Liver (tissue), 9 donors: ENCODE measurements around the gene SLC16A4. TPM values are rescaled to one million over a fixed set of nuclear protein-coding genes. Genes with fewer than 3 reads are reported as not detected.

ENCODE experiments used
- DNase-seq: peaks from one replicate; pipeline ENCODE4 v3.0.0-alpha.2; 2017; ENCODE audit warnings: low spot score
- H3K27ac ChIP-seq, 2 donors: one replicate each; pipeline ENCODE4 v1.7.0; 2013; ENCODE audit warnings: inconsistent platforms in 2 of 2, low read length in 2 of 2, control low read depth in 1 of 2, low read depth in 1 of 2, mild to moderate bottlenecking in 1 of 2
- H3K27me3 ChIP-seq, 4 donors: one replicate each; pipeline versions ENCODE4 v1.6.1 to v1.7.0; 2013; ENCODE audit warnings: low read length in 3 of 4, inconsistent platforms in 1 of 4, mild to moderate bottlenecking in 1 of 4, moderate library complexity in 1 of 4; ENCODE audit not compliant: control insufficient read depth in 4 of 4, insufficient read depth in 4 of 4
- H3K36me3 ChIP-seq, 4 donors: one replicate each; pipeline versions ENCODE4 v1.6.1 to v1.7.0; 2013; ENCODE audit warnings: low read length in 3 of 4, mild to moderate bottlenecking in 3 of 4, low read depth in 1 of 4, moderate library complexity in 1 of 4; ENCODE audit not compliant: control insufficient read depth in 4 of 4, insufficient read depth in 3 of 4
- H3K4me1 ChIP-seq, 4 donors: one replicate each; pipeline versions ENCODE4 v1.6.1 to v1.7.0; 2013; ENCODE audit warnings: low read length in 3 of 4, mild to moderate bottlenecking in 3 of 4, moderate library complexity in 1 of 4; ENCODE audit not compliant: control insufficient read depth in 4 of 4, insufficient read depth in 4 of 4
- H3K4me3 ChIP-seq, 3 donors: one replicate each; pipeline versions ENCODE4 v1.6.1 to v1.7.0; 2013; ENCODE audit warnings: low read length in 3 of 3, control low read depth in 1 of 3, low read depth in 1 of 3, mild to moderate bottlenecking in 1 of 3
- H3K9ac ChIP-seq, 2 donors: one replicate each; pipeline ENCODE4 v1.7.0; 2013; ENCODE audit warnings: low read length in 2 of 2, mild to moderate bottlenecking in 2 of 2, moderate library complexity in 2 of 2, control low read depth in 1 of 2, low read depth in 1 of 2
- H3K9me3 ChIP-seq, 4 donors: one replicate each; pipeline versions ENCODE4 v1.6.1 to v1.7.0; 2013; ENCODE audit warnings: low read length in 3 of 4; ENCODE audit not compliant: control insufficient read depth in 4 of 4
- ATF3 ChIP-seq: IDR thresholded peaks from 2 replicates; pipeline ENCODE4 v1.6.1; 2016; ENCODE audit warnings: antibody characterized with exemption
- CTCF ChIP-seq: fragments of 150-350 bp; IDR thresholded peaks from 2 replicates; pipeline ENCODE4 v1.5.1; 2017; ENCODE audit warnings: improper control_type of control experiment, low read depth, low read length; ENCODE audit not compliant: missing input control
- EGR1 ChIP-seq, 2 donors: IDR thresholded peaks; 2 replicates each; pipeline ENCODE4 v1.6.1; 2016 to 2018; ENCODE audit warnings: antibody characterized with exemption in 2 of 2, low read depth in 2 of 2
- FOXA2 ChIP-seq: IDR thresholded peaks from 2 replicates; pipeline ENCODE4 v1.6.1; 2016; ENCODE audit warnings: antibody characterized with exemption
- HNF4A ChIP-seq, 2 donors: conservative IDR thresholded peaks; 2 replicates each; pipeline ENCODE4 v1.6.1; 2016; ENCODE audit warnings: antibody characterized with exemption in 2 of 2, mild to moderate bottlenecking in 2 of 2
- MAX ChIP-seq: IDR thresholded peaks from 2 replicates; pipeline ENCODE4 v1.6.1; 2016; ENCODE audit warnings: antibody characterized with exemption
- NR2F2 ChIP-seq: IDR thresholded peaks from 2 replicates; pipeline ENCODE4 v1.6.1; 2016; ENCODE audit warnings: antibody characterized with exemption
- RAD21 ChIP-seq, 2 donors: IDR thresholded peaks; 2 replicates each; pipeline ENCODE4 v1.6.1; 2016; ENCODE audit warnings: antibody characterized with exemption in 2 of 2, mild to moderate bottlenecking in 2 of 2
- REST ChIP-seq: IDR thresholded peaks from 2 replicates; pipeline ENCODE4 v1.6.1; 2016; ENCODE audit warnings: antibody characterized with exemption, mild to moderate bottlenecking
- RXRA ChIP-seq, 2 donors: IDR thresholded peaks; 2 replicates each; pipeline ENCODE4 v1.6.1; 2017 to 2018; ENCODE audit warnings: antibody characterized with exemption in 2 of 2, mild to moderate bottlenecking in 1 of 2
- SP1 ChIP-seq: IDR thresholded peaks from 2 replicates; pipeline ENCODE4 v1.6.1; 2018; ENCODE audit warnings: antibody characterized with exemption, mild to moderate bottlenecking
- TAF1 ChIP-seq: conservative IDR thresholded peaks from 2 replicates; pipeline ENCODE4 v1.6.1; 2016; ENCODE audit warnings: antibody characterized with exemption, mild to moderate bottlenecking
- YY1 ChIP-seq: IDR thresholded peaks from 2 replicates; pipeline ENCODE4 v1.6.1; 2016; ENCODE audit warnings: antibody characterized with exemption, mild to moderate bottlenecking
- ZBTB33 ChIP-seq: IDR thresholded peaks from 2 replicates; pipeline ENCODE4 v1.6.1; 2016; ENCODE audit warnings: antibody characterized with exemption
- WGBS: extraction: QIAGEN DNeasy Blood & Tissue Kit; methylation state at CpG from one replicate; pipeline ENCODE4 v1.1.7; 2013; 5-methylcytosine and 5-hydroxymethylcytosine counted together
- polyA plus RNA-seq, 2 donors: library from polyadenylated mRNA; stranded (reverse) in 1 of 2; unstranded in 1 of 2; fragments of 200-250 nt in 1 of 2; fragments of >200 nt in 1 of 2; fragmentation: Nextera tagmentation in 1 of 2; extraction: Ambion mirVana in 1 of 2; gene quantifications; one replicate each; pipeline versions ENCODE4 v1.2.1 to v1.2.3, GENCODE V29; 2013 to 2015
- total RNA-seq, 2 donors: library from RNA; depleted of rRNA; stranded (reverse); fragments of >200 nt; gene quantifications; one replicate each; pipeline ENCODE4 v1.2.3, GENCODE V29; 2014
- donor health status: healthy.
- donor health status: healthy.
- donor health status: healthy.
- donor health status: healthy.
- donor health status: healthy.

Gene SLC16A4
- total and polyA plus RNA-seq, 4 donors: 0.72 to 1.8 (median 1.6) TPM

- no peak overlapping the region for H3K27ac ChIP-seq
- H3K36me3 ChIP-seq: peaks cover 0 to 9% (median 2%) of the 10 kb centered on the region in 4 donors
- peaks cover 6 to 45% (median 10%) of the 10 kb centered on the region in 4 donors for H3K4me1 ChIP-seq
These were observed 42.1 kb downstream of the SLC16A4 start for GRCh38 chr1:110348771-110349170.

GRCh38 chr1:110348050-110348449, 42.8 kb downstream of the SLC16A4 start:
- Histone ChIP-seq H3K9ac (no peak overlapping the region), H3K4me3 (no peak overlapping the region), H3K27ac (no peak overlapping the region), H3K27me3 (no peaks in the 10 kb centered on the region), H3K4me1 (peaks cover 6 to 52% (median 16%) of the 10 kb centered on the region in 4 donors), H3K36me3 (peaks cover 0 to 9% (median 2%) of the 10 kb centered on the region in 4 donors), H3K9me3 (no peaks in the 10 kb centered on the region)
- no peak for DNase-seq
- 41% methylated on average over 2 of the region's 2 CpGs for WGBS
- TF ChIP-seq CTCF (no peak), REST (no peak), YY1 (no peak), ATF3 (no peak), EGR1 (IDR thresholded peaks at IDR 0.05; ENCODE audit: low read depth in 2 of 2) (no peak), FOXA2 (no peak), RAD21 (IDR thresholded peaks at IDR 0.05) (no peak), SP1 (no peak), TAF1 (no peak), HNF4A (conservative IDR thresholded peaks at IDR 0.05) (no peak), NR2F2 (no peak)

More at GRCh38 chr1:110348771-110349170, 42.1 kb downstream of the SLC16A4 start:
- Histone ChIP-seq H3K27me3 (no peaks in the 10 kb centered on the region), H3K9me3 (no peaks in the 10 kb centered on the region), H3K9ac (no peak overlapping the region), H3K4me3 (no peak overlapping the region)
- DNase-seq: no peak
- no peak for TF ChIP-seq ZBTB33
- no peak for TF ChIP-seq REST
- TF ChIP-seq MAX: no peak
- TF ChIP-seq EGR1 (IDR thresholded peaks at IDR 0.05; ENCODE audit: low read depth in 2 of 2): no peak
- no peak for TF ChIP-seq RAD21 (IDR thresholded peaks at IDR 0.05)
- TF ChIP-seq RXRA (IDR thresholded peaks at IDR 0.05): no peak
